ENCODE results near the gene GPSM1.

DNA sequence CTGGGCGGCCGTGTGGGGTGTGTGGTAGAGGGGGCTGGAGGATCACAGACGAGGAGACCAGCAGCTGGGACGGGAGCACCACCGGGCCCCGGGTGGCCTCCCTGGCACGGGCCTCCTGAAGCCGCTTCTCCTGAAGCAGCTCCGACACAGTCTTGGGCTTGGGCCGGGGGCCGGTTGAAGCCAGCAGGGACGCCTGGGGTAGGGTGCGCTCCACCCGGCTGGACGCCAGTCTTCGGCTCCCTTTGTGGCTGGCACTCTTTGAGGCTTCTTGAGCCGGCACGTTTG, 51.6 kb downstream of the GPSM1 start:
- TF ChIP-seq CTCF (IDR thresholded peaks at IDR 0.05), result no peak
- no peak for TF ChIP-seq EZH2 (IDR thresholded peaks at IDR 0.05; ENCODE audit: borderline replicate concordance, insufficient read depth, low read depth, low read length, poor library complexity, severe bottlenecking)

Data from B cell (primary cell).